K562 (cell line): Measurements from ENCODE around the gene TAF3. TPM values are rescaled to one million over a fixed set of nuclear protein-coding genes. Genes with fewer than 3 reads are reported as not detected.

ENCODE experiments used
- ATAC-seq: fragments of 200-7000 bp; cut with Tn5 transposase; 3 replicates; pipeline ENCODE4 v1.9.1; 2020; ENCODE audit warnings: moderate library complexity
- BruUV-seq: library from RNA; stranded (reverse); fragments of 400-500 nt; replicated peaks from 2 replicates; lab custom pipeline; 2021; lab: Mats Ljungman, UMichigan
- CTCF ChIA-PET: fragments of 300-600 bp; formaldehyde crosslinking; extraction: SDS; loops from one replicate; lab custom pipeline; 2021; ENCODE audit warnings: low intra/inter-chr PET ratio; lab: Yijun Ruan, JAX
- POLR2A ChIA-PET: fragments of 300-600, 350-650 bp; sonication (Branson Sonifier 250); formaldehyde crosslinking; extraction: SDS; loops from one replicate; lab custom pipeline; 2021; ENCODE audit warnings: antibody characterized with exemption, inconsistent platforms; lab: Yijun Ruan, JAX
- DNase-seq, 4 experiments: peaks; one replicate each; pipeline versions ENCODE4 v3.0.0 to v3.0.0-alpha.2; 2011 to 2018; ENCODE audit warnings: low spot score in 3 of 4, mixed read lengths in 3 of 4; ENCODE audit errors: extremely low read depth in 1 of 4
- FAIRE-seq: peaks from 2 replicates; lab custom pipeline; 2011; peaks lifted over from hg19 to GRCh38; lab: Jason Lieb, UNC
- H2AFZ ChIP-seq: 2 replicates; pipeline ENCODE4 v1.6.0; 2011; ENCODE audit warnings: low read depth, low read length, control low read depth, inconsistent platforms
- H3K27ac ChIP-seq: fragments of 200-600 bp; 3 replicates; pipeline ENCODE4 v1.8.0; 2011; ENCODE audit warnings: low read depth, mild to moderate bottlenecking, control low read depth, inconsistent platforms, low read length, moderate library complexity, mixed read lengths; ENCODE audit errors: extremely low read depth
- H3K27me3 ChIP-seq, 2 experiments: fragments of 300-600 bp in 1 of 2; 2 replicates in 1 of 2; 3 replicates in 1 of 2; pipeline versions ENCODE4 v1.6.0 to v1.8.0; 2011; ENCODE audit warnings: inconsistent platforms in 2 of 2, low read length in 2 of 2, mild to moderate bottlenecking in 1 of 2, mixed read lengths in 1 of 2, moderate library complexity in 1 of 2; ENCODE audit not compliant: control insufficient read depth in 2 of 2, insufficient read depth in 2 of 2
- H3K36me3 ChIP-seq: fragments of 300-600 bp; 3 replicates; pipeline ENCODE4 v1.8.0; 2011; ENCODE audit warnings: mild to moderate bottlenecking, low read length, inconsistent platforms; ENCODE audit not compliant: control insufficient read depth, insufficient read depth
- H3K4me1 ChIP-seq, 2 experiments: fragments of 200-600 bp in 1 of 2; replicated peaks in 1 of 2; 2 replicates in 1 of 2; 3 replicates in 1 of 2; pipeline versions ENCODE4 v1.5.1 to v1.8.0; 2011; ENCODE audit warnings: inconsistent platforms in 2 of 2, low read length in 2 of 2, mild to moderate bottlenecking in 1 of 2, mixed read lengths in 1 of 2, moderate library complexity in 1 of 2; ENCODE audit not compliant: control insufficient read depth in 2 of 2, insufficient read depth in 2 of 2
- H3K4me2 ChIP-seq: 2 replicates; pipeline ENCODE4 v1.6.1; 2011; ENCODE audit warnings: low read length, control low read depth, inconsistent platforms, mixed read lengths; ENCODE audit not compliant: insufficient read depth
- H3K4me3 ChIP-seq: fragments of 200-600 bp; sonication (generic), shearing (Covaris generic); 2 replicates; pipeline ENCODE4 v1.5.1; 2016; ENCODE audit warnings: control low read depth, inconsistent platforms
- H3K79me2 ChIP-seq: fragments of 200-600 bp; 3 replicates; pipeline ENCODE4 v1.8.0; 2011; ENCODE audit warnings: low read length, inconsistent platforms; ENCODE audit not compliant: control insufficient read depth, insufficient read depth
- H3K9ac ChIP-seq, 2 experiments: 2 replicates each; pipeline versions ENCODE4 v1.6.0 to v1.6.1; 2011; ENCODE audit warnings: low read depth in 2 of 2, low read length in 2 of 2, control low read depth in 1 of 2, inconsistent platforms in 1 of 2, mild to moderate bottlenecking in 1 of 2, mixed read lengths in 1 of 2; ENCODE audit not compliant: insufficient read depth in 1 of 2
- H3K9me1 ChIP-seq: one replicate; pipeline ENCODE4 v1.6.0; 2011; ENCODE audit warnings: inconsistent platforms, mild to moderate bottlenecking, low read length, moderate library complexity; ENCODE audit not compliant: control insufficient read depth, insufficient read depth
- H3K9me3 ChIP-seq: replicated peaks from 2 replicates; pipeline ENCODE4 v1.5.1; 2011; ENCODE audit warnings: low read depth, low read length, inconsistent platforms; ENCODE audit not compliant: control insufficient read depth, insufficient read depth
- H4K20me1 ChIP-seq: replicated peaks from 2 replicates; pipeline ENCODE4 v1.6.1; 2011; ENCODE audit warnings: low read length, inconsistent platforms, mixed read lengths; ENCODE audit not compliant: control insufficient read depth, insufficient read depth
- CBX5 ChIP-seq: IDR thresholded peaks from 2 replicates; pipeline ENCODE4 v1.6.1; 2014; ENCODE audit warnings: low read depth, borderline replicate concordance
- CEBPZ ChIP-seq: fragments of 150-350 bp; IDR thresholded peaks from 2 replicates; pipeline ENCODE4 v1.6.1; 2014; ENCODE audit warnings: low read depth, mild to moderate bottlenecking, low read length, borderline replicate concordance
- HDAC6 ChIP-seq: IDR thresholded peaks from 2 replicates; pipeline ENCODE4 v1.6.1; 2012; ENCODE audit warnings: low read depth, mild to moderate bottlenecking, control low read depth, inconsistent platforms, low read length, moderate library complexity
- HMG20B ChIP-seq: fragments of 250-450 bp; sonication (Bioruptor Pico); IDR thresholded peaks from 2 replicates; pipeline ENCODE4 v1.5.0; 2021; ENCODE audit warnings: mild to moderate bottlenecking
- HNRNPL ChIP-seq: fragments of 200-400 bp; formaldehyde crosslinking; IDR thresholded peaks from 2 replicates; pipeline ENCODE4 v1.6.1; 2017; ENCODE audit warnings: low read depth, mild to moderate bottlenecking, low read length
- ID3 ChIP-seq, 2 experiments: fragments of 250-450 bp in 1 of 2; fragments of 450-650 bp in 1 of 2; sonication (Bioruptor Pico) in 1 of 2; IDR thresholded peaks; 2 replicates each; pipeline versions ENCODE4 v1.6.1 to v1.8.0; 2016 to 2021; ENCODE audit warnings: mild to moderate bottlenecking in 2 of 2, moderate library complexity in 2 of 2, missing compliant biosample characterization in 1 of 2, missing genetic modification characterization in 1 of 2
- NFIC ChIP-seq: fragments of 450-650 bp; IDR thresholded peaks from 2 replicates; pipeline ENCODE4 v1.6.1; 2017; ENCODE audit warnings: mild to moderate bottlenecking, inconsistent platforms
- SIX5 ChIP-seq, 2 experiments: IDR thresholded peaks; 2 replicates each; pipeline ENCODE4 v1.6.1; 2011; ENCODE audit warnings: low read length in 2 of 2, borderline replicate concordance in 1 of 2, low read depth in 1 of 2, mild to moderate bottlenecking in 1 of 2, moderate library complexity in 1 of 2; ENCODE audit not compliant: insufficient read depth in 1 of 2
- SMAD4 ChIP-seq: fragments of 250-450 bp; sonication (Bioruptor Pico); conservative IDR thresholded peaks from 2 replicates; pipeline ENCODE4 v1.8.0; 2021; ENCODE audit warnings: inconsistent platforms, mild to moderate bottlenecking, moderate library complexity
- SUPT5H ChIP-seq: fragments of 450-650 bp; IDR thresholded peaks from 2 replicates; pipeline ENCODE4 v1.6.1; 2016
- WHSC1 ChIP-seq: IDR thresholded peaks from one replicate; pipeline ENCODE4 v1.6.1; 2012; ENCODE audit warnings: low read length, control low read depth, inconsistent platforms
- WGBS: fragments of 100-300 bp; shearing (Covaris generic); methylation state at CpG from one replicate; pipeline ENCODE4 v1.1.6; 2016; ENCODE audit warnings: low coverage, mixed read lengths; ENCODE audit not compliant: insufficient coverage; ENCODE audit errors: missing lambda C conversion rate; 5-methylcytosine and 5-hydroxymethylcytosine counted together
- in situ Hi-C: fragments of 300-500 bp; cut with MboI; formaldehyde crosslinking; loops from 4 replicates; pipeline ENCODE4 v1.15.0; 2018; ENCODE audit warnings: inconsistent platforms, mixed read lengths
- intact Hi-C: fragments of 100-400 bp; cut with micrococcal nuclease; formaldehyde crosslinking; loops from 2 replicates; pipeline ENCODE4 v1.14.2; 2022
- polyA plus RNA-seq, 8 experiments: library from polyadenylated mRNA; depleted of rRNA in 4 of 8; stranded (reverse) in 5 of 8; unstranded in 3 of 8; fragments of >200 nt; fragmentation: Nextera tagmentation in 2 of 8; fragmentation: Illumina TruSeq in 1 of 8; extraction: Ambion mirVana in 2 of 8; extraction: Trizol in 1 of 8; gene quantifications; 2 replicates each; pipeline versions ENCODE4 v1.2.1 to v1.2.3, GENCODE V29; 2011 to 2014; ENCODE audit warnings: inconsistent platforms in 1 of 8, missing spikeins in 1 of 8
- total RNA-seq, 7 experiments: library from RNA; depleted of rRNA in 6 of 7; stranded (reverse); fragments of >200 nt in 6 of 7; fragmentation: Illumina TruSeq in 2 of 7; extraction: Trizol in 2 of 7; gene quantifications; 2 replicates each; pipeline versions ENCODE4 v1.2.1 to v1.2.3, GENCODE V29; 2011 to 2021; ENCODE audit warnings: low replicate concordance in 1 of 7
- TF ChIP-seq, protein P1 (sequence below): fragments of 450-650 bp; IDR thresholded peaks from 2 replicates; pipeline ENCODE4 v1.6.1; 2017; ENCODE audit warnings: antibody characterized with exemption, mild to moderate bottlenecking

TAF3 gene
- total and polyA plus RNA-seq, 9 of the 15 experiments (the other 6 are each of a cell fraction or from before 2014, with no cell fraction given), result 1.5 to 9.9 (median 4.1) TPM

DNA sequence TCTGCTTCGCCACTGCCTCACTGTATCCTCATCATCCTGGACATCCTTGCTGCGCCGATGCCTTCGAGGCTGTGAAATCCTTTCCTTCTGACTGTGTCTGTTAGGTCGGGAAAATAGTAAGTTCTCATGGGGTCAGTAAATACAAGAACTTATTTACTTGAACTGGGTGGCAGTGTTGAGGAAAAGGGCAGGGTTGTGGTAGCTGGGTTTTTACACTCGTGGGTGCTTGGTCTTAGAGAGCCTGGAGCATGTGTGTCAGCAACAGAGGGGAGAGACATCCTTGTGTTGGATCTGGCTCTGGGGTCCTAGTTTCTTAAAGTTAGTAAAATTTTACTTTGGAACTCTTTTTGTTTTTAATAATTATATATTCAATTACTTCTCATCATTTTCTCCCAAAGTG, 123.3 kb downstream of the TAF3 start:
- Histone ChIP-seq H3K27me3 (no peaks in the 10 kb centered on the region), H3K4me2 (no peak overlapping the region), H4K20me1 (no peaks in the 10 kb centered on the region; the same call in 1 of the 2 replicates), H2AFZ (no peak overlapping the region), H3K4me3 (no peak overlapping the region), H3K9ac (no peak overlapping the region), H3K27ac (no peak overlapping the region), H3K9me1 (no peaks in the 10 kb centered on the region), H3K9me3 (no peaks in the 10 kb centered on the region), H3K79me2 (no peaks in the 10 kb centered on the region; the same call in 2 of the 3 replicates), H3K36me3 (no peaks in the 10 kb centered on the region; the same call in 2 of the 3 replicates), H3K4me1 (peaks cover 4 to 11% of the 10 kb centered on the region in 2 experiments; a peak in 2 of 5 replicates)
- DNase-seq (no peak), FAIRE-seq (no peak), ATAC-seq (no peak; the same call in 2 of the 3 replicates)
- no TSS peak for BruUV-seq
- WGBS, result 65% methylated on average over 6 of the region's 6 CpGs
- POLR2A ChIA-PET, result interaction anchor here (1.0 kb wide), 1 partner anchor 39 kb away, joined by 4 read pairs; no protein-coding TSS in a partner anchor
- intact Hi-C loops, result no loop called here
- CTCF ChIA-PET, result no interaction called here
- in situ Hi-C loops, result no loop called here
- TF ChIP-seq ID3 (CRISPR knock-in tag; IDR thresholded peaks at IDR 0.05), result no peak
- TF ChIP-seq ID3 (tag; IDR thresholded peaks at IDR 0.05), result no peak
- TF ChIP-seq CBX5, result no peak
- TF ChIP-seq NFIC, result no peak
- TF ChIP-seq HMG20B (CRISPR knock-in tag), result no peak
- TF ChIP-seq SIX5 (IDR thresholded peaks at IDR 0.05; ENCODE audit: borderline replicate concordance in 1 of 2, insufficient read depth in 1 of 2, low read depth in 1 of 2, low read length in 2 of 2), result no peak
- no peak for TF ChIP-seq HDAC6
- TF ChIP-seq SUPT5H, result no peak
- TF ChIP-seq, protein P1, sequence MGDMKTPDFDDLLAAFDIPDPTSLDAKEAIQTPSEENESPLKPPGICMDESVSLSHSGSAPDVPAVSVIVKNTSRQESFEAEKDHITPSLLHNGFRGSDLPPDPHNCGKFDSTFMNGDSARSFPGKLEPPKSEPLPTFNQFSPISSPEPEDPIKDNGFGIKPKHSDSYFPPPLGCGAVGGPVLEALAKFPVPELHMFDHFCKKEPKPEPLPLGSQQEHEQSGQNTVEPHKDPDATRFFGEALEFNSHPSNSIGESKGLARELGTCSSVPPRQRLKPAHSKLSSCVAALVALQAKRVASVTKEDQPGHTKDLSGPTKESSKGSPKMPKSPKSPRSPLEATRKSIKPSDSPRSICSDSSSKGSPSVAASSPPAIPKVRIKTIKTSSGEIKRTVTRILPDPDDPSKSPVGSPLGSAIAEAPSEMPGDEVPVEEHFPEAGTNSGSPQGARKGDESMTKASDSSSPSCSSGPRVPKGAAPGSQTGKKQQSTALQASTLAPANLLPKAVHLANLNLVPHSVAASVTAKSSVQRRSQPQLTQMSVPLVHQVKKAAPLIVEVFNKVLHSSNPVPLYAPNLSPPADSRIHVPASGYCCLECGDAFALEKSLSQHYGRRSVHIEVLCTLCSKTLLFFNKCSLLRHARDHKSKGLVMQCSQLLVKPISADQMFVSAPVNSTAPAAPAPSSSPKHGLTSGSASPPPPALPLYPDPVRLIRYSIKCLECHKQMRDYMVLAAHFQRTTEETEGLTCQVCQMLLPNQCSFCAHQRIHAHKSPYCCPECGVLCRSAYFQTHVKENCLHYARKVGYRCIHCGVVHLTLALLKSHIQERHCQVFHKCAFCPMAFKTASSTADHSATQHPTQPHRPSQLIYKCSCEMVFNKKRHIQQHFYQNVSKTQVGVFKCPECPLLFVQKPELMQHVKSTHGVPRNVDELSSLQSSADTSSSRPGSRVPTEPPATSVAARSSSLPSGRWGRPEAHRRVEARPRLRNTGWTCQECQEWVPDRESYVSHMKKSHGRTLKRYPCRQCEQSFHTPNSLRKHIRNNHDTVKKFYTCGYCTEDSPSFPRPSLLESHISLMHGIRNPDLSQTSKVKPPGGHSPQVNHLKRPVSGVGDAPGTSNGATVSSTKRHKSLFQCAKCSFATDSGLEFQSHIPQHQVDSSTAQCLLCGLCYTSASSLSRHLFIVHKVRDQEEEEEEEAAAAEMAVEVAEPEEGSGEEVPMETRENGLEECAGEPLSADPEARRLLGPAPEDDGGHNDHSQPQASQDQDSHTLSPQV, result no peak
- no peak for TF ChIP-seq CEBPZ
- no peak for TF ChIP-seq HNRNPL
- no peak for TF ChIP-seq SMAD4 (CRISPR knock-in tag)
- no peak for TF ChIP-seq WHSC1
